KG1 (cell line): ENCODE measurements around the gene KLHDC7A.

Source experiments
- DNase-seq: peaks from one replicate; lab custom pipeline; 2025; lab: John Stamatoyannopoulos, UW

Gene KLHDC7A

GRCh38 chr1:18508084-18508483, 27.4 kb downstream of the KLHDC7A start:
- DNase-seq, result no peak

- DNase-seq, result no peak
Measured at GRCh38 chr1:18511149-18511873, 30.6 kb downstream of the KLHDC7A start.

- DNase-seq, result no peak
Measured at GRCh38 chr1:18511874-18512150, 31.1 kb downstream of the KLHDC7A start.

- no peak for DNase-seq
Measured at GRCh38 chr1:18512883-18513282, 32.2 kb downstream of the KLHDC7A start.

- DNase-seq, result no peak
Measured at GRCh38 chr1:18513995-18514394, 33.3 kb downstream of the KLHDC7A start.

- DNase-seq, result no peak
Measured at GRCh38 chr1:18515120-18515667, 34.5 kb downstream of the KLHDC7A start.

- DNase-seq, result no peak
Measured at GRCh38 chr1:18516473-18516872, 35.7 kb downstream of the KLHDC7A start.

GRCh38 chr1:18526436-18527275, 45.9 kb downstream of the KLHDC7A start:
- DNase-seq, result no peak

GRCh38 chr1:18527514-18527913, 46.8 kb downstream of the KLHDC7A start:
- no peak for DNase-seq

- DNase-seq, result no peak
Measured at GRCh38 chr1:18527921-18528320, 47.2 kb downstream of the KLHDC7A start.

- DNase-seq, result no peak
Measured at GRCh38 chr1:18528616-18529015, 47.9 kb downstream of the KLHDC7A start.

GRCh38 chr1:18529714-18530113, 49.0 kb downstream of the KLHDC7A start:
- no peak for DNase-seq

- DNase-seq, result no peak
Measured at GRCh38 chr1:18530587-18531502, 50.1 kb downstream of the KLHDC7A start.

GRCh38 chr1:18531503-18531845, 50.7 kb downstream of the KLHDC7A start:
- DNase-seq, result no peak

GRCh38 chr1:18532390-18533170, 51.9 kb downstream of the KLHDC7A start:
- no peak for DNase-seq

GRCh38 chr1:18533259-18533658, 52.5 kb downstream of the KLHDC7A start:
- no peak for DNase-seq

- DNase-seq, result no peak
Measured at GRCh38 chr1:18534810-18535205, 54.1 kb downstream of the KLHDC7A start.
